Adipocyte (in vitro differentiated cells): ENCODE data around the gene NAPEPLD.

Source experiments
- DNase-seq: peaks from one replicate; pipeline ENCODE4 v3.0.0-alpha.2; 2015; ENCODE audit warnings: low read depth
- H3K27me3 ChIP-seq: replicated peaks from 2 replicates; pipeline ENCODE4 v1.7.0; 2013; ENCODE audit warnings: mild to moderate bottlenecking, low read length, moderate library complexity; ENCODE audit not compliant: control insufficient read depth, insufficient read depth
- H3K36me3 ChIP-seq: 2 replicates; pipeline ENCODE4 v1.7.0; 2013; ENCODE audit warnings: low read length, mild to moderate bottlenecking, moderate library complexity; ENCODE audit not compliant: control insufficient read depth, insufficient read depth, severe bottlenecking
- H3K4me1 ChIP-seq: 2 replicates; pipeline ENCODE4 v1.7.0; 2013; ENCODE audit warnings: mild to moderate bottlenecking, low read length, moderate library complexity; ENCODE audit not compliant: control insufficient read depth, insufficient read depth
- H3K4me3 ChIP-seq: 2 replicates; pipeline ENCODE4 v1.7.0; 2013; ENCODE audit warnings: mild to moderate bottlenecking, low read length, moderate library complexity
- H3K9ac ChIP-seq: 2 replicates; pipeline ENCODE4 v1.7.0; 2013; ENCODE audit warnings: mild to moderate bottlenecking, low read length, moderate library complexity
- H3K9me3 ChIP-seq: 2 replicates; pipeline ENCODE4 v1.7.0; 2013; ENCODE audit warnings: mild to moderate bottlenecking, low read length, moderate library complexity; ENCODE audit not compliant: control insufficient read depth

Gene NAPEPLD

DNA sequence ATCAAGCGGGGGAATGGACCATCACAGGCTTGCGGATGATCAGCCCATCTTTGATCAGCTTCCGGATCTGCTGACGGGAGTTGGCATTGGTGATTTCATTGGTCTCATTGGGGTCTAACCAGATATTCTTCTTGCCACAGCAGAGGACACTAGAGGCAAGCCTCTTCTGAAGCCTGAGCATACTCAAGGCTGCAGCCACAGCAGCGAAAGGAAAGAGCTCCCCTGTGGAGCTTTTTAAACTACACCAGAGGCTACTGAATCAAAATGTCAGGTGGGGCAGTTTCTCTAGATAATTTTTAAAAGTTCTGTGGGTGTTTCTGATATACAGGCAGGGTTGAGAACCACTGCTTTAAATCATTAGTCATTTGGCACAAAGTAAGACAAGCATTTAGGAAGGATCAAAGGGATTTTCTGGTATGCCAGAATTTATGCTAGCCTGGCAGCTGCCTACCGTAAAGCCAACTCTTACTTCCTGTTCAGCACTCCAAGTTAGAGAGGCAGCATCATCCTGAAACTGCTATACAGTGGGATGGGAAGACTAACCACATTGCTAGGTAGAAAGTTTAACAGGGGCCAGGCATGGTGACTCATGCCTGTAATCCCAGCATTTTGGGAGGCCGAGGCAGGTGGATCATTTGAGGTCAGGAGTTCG lies 7.0 kb downstream of the NAPEPLD start:
- Histone ChIP-seq H3K4me1 (peaks cover 4% of the 10 kb centered on the region), H3K4me3 (no peak overlapping the region), H3K27me3 (no peaks in the 10 kb centered on the region), H3K9me3 (no peaks in the 10 kb centered on the region), H3K9ac (no peak overlapping the region), H3K36me3 (peaks cover 4% of the 10 kb centered on the region)
- DNase-seq = no peak

DNA sequence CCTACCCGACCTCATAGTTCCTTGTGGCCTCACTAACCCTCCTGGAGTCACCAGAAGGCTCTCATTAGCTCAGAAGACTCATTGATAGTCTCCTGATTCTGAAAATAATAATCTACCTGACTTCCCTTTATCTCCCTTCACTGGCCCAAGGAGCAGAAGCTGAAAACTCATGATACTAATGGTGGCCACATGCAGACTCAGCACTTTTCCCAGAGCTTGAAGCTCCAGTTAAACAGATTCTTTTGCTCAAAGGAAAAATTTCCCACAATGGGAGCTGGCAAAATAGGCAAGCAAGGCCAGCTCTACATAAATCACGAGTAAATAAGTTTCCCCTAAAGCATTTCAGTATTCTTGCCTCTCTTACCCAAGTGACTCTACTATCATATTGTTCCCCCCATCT lies 8.2 kb downstream of the NAPEPLD start:
- no peaks in the 10 kb centered on the region for H3K27me3 ChIP-seq
- H3K4me3 ChIP-seq = no peak overlapping the region
- peaks cover 4% of the 10 kb centered on the region for H3K36me3 ChIP-seq
- no peaks in the 10 kb centered on the region for H3K9me3 ChIP-seq
- H3K9ac ChIP-seq = no peak overlapping the region
- DNase-seq = no peak
- no peaks in the 10 kb centered on the region for H3K4me1 ChIP-seq

DNA sequence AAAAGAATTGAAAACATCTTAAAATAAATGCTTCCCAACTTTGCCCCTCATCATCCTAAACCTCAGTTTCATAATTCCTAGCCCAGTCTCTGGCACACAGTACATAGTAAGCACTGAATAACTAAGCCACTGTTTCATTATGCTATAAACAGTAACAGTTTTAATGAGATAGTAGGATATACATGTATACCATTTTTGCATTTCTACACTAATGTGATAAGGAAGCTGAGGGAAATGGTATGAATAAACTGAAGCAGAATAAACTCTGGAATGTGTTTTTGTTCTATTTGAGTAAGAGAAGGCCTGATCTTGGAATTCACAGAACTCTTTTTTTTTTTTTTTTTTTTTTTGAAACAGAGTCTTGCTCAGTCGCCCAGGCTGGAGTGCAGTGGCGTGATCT lies 8.8 kb downstream of the NAPEPLD start:
- Histone ChIP-seq H3K36me3 (peaks cover 4% of the 10 kb centered on the region), H3K4me3 (no peak overlapping the region), H3K27me3 (no peaks in the 10 kb centered on the region), H3K9ac (no peak overlapping the region), H3K4me1 (peaks cover 5% of the 10 kb centered on the region), H3K9me3 (no peaks in the 10 kb centered on the region)
- DNase-seq = no peak

DNA sequence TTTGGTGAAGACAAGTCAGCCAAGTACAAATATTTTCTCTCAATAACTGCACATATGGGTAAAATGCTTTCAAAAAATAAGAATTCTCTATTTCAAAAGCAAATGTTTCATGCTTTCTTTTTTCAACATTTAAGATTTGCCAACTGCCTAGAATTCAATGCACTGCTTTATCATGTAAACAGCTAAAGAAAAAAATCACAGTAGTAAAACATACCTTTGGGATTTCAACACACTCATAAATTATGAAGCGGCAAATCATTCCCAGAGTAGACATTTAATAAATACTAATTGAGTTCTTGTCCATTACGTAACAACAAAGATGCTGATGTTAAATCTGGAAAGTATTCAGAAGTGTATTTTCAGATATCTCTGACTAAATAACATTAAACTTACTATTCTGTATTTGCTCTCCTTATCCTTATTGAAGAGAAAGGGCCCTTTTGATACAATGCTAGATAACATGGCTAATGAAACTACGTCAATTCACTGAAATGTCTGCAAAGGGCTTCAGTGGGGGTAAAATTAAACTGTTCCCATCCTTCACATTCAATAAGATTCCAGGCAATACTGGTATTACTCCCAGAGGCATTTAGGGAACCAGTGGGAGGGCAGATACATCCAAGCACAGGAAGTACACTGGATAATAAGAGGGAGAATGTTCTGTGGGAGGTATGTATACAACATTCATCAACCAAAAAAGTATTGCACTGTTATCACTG lies 13.9 kb downstream of the NAPEPLD start:
- Histone ChIP-seq H3K27me3 (no peaks in the 10 kb centered on the region), H3K4me1 (peaks cover 10% of the 10 kb centered on the region), H3K36me3 (no peaks in the 10 kb centered on the region), H3K9me3 (no peaks in the 10 kb centered on the region), H3K9ac (peak overlapping the region; percentile 2), H3K4me3 (peak overlapping the region; percentile 42)
- DNase-seq = peak; percentile 5

DNA sequence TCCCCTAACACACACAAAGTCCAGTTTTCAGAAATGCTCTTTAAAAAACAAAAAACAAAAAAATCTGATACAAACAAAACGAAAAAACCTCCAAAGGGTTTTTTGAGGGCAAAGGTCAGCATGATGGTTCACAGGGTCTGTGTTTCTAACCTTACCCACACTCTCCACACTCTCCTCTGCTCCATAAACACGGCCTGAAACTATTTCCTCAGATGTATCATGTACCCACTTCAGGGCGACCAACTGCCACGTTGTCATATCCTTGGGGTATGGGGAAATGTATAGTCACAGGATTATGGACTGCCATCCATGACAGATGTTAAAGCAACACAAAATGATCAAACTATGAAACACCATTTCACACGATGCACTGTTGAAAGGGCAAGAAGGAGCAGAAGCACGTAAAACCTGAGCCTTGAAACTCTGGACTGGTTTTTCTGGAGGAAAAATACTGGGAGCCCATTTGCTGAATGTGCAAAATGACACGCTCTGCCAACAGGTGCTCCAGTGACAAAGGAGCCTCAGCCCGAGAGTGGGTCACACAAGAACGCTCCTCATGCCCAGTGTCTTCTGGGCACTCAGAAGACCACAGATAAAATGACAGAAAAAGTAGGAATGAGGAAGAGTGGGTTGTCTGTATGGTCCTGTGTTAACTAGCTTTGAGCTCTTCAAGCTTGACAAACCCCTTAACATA lies 15.8 kb downstream of the NAPEPLD start:
- Histone ChIP-seq H3K27me3 (no peaks in the 10 kb centered on the region), H3K4me1 (peaks cover 10% of the 10 kb centered on the region), H3K36me3 (peaks cover 4% of the 10 kb centered on the region), H3K4me3 (no peak overlapping the region), H3K9ac (no peak overlapping the region), H3K9me3 (no peaks in the 10 kb centered on the region)
- DNase-seq = no peak

DNA sequence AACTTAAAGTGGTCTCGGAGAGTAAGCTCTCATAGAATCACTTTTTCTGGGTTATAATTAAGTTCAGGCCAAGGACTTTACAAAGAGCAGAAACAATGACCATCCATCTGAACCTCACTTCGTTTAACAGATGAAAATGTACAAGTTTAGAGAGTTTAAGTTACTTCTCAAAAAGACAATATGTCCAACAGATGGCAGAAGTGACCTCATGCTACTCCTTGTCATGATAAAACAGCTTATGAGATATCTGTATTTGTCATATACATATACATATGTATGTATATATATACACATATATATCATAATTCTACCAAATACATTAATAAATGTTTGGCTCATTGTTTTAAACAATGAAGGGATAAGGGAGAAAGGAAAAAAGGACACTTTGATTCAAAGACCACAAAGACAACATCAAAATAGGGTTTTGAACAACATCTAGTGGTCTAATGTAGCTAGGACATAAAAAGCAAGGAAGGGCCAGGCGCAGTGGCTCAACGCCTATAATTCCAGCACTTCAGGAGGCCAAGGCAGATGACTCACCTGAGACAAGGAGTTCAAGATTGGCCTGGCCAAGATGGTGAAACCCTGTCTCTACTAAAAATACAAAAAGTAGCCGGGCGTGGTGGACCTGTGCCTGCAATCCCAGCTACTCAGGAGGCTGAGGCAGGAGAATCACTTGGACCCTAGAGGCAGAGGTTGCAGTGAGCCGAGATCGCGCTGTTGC lies 17.8 kb downstream of the NAPEPLD start:
- Histone ChIP-seq H3K36me3 (peaks cover 16% of the 10 kb centered on the region), H3K4me3 (no peak overlapping the region), H3K27me3 (no peaks in the 10 kb centered on the region), H3K4me1 (peaks cover 10% of the 10 kb centered on the region), H3K9ac (no peak overlapping the region), H3K9me3 (no peaks in the 10 kb centered on the region)
- no peak for DNase-seq

DNA sequence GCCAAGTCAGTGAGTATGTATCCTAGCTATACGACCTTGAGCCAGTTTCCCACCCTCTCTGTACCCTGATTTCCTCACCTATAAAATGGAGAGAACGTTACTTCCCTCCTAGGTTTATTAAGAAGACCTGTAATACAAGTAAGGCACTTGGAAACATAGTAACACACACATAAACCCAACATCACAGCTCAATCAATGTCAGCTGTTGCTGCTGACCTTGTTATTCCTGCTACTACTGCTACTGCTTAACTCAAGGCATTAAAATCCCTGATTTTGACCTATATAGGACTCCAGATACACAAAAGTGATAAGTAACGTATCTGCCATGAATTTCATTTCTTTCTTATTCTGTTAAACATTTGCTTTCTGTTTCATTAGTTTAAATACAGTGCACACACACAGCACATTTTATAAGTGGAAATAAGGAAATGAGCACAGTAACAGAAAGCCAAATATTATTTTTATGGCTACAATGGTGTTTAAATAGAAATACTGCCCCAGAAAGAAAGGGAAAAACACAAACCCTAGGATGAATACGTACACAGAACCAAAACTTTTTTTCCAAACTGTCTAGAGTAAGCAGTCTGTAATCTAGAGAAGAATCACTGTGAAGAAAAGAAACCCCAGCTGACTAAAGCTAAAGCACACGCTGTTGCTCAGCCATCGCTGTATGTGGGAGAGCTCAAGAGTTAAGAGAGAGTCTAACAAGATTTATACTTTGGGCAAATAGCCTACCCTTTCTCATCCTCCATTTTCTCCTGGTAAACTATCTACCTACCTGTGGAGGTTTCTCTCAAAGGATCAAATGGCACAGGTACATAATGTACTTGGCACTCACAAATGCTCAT lies 19.0 kb downstream of the NAPEPLD start:
- H3K27me3 ChIP-seq = no peaks in the 10 kb centered on the region
- H3K9me3 ChIP-seq = no peaks in the 10 kb centered on the region
- peaks cover 16% of the 10 kb centered on the region for H3K36me3 ChIP-seq
- no peak overlapping the region for H3K4me3 ChIP-seq
- peaks cover 4% of the 10 kb centered on the region for H3K4me1 ChIP-seq
- H3K9ac ChIP-seq = no peak overlapping the region
- no peak for DNase-seq

DNA sequence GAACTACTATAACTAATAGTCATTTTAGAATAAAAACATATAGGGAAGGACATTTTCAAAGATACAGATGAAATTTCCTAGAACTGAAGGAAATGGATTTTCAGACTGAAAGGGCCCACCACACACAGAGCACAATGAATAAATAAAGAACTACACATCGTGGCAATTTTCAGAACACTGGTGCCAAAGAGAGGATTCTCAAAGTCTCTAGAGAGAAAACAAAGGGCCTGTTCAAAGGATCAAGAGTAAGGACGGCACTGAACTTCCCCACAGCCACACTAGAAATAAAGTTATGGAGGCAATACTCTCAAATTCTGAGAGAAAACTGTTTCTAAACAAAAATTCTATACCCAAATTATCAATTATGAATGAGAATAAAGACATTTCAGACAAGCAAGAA lies 21.9 kb downstream of the NAPEPLD start:
- Histone ChIP-seq H3K9me3 (no peaks in the 10 kb centered on the region), H3K9ac (no peak overlapping the region), H3K27me3 (no peaks in the 10 kb centered on the region), H3K4me1 (no peaks in the 10 kb centered on the region), H3K4me3 (no peak overlapping the region), H3K36me3 (peaks cover 23% of the 10 kb centered on the region)
- no peak for DNase-seq

DNA sequence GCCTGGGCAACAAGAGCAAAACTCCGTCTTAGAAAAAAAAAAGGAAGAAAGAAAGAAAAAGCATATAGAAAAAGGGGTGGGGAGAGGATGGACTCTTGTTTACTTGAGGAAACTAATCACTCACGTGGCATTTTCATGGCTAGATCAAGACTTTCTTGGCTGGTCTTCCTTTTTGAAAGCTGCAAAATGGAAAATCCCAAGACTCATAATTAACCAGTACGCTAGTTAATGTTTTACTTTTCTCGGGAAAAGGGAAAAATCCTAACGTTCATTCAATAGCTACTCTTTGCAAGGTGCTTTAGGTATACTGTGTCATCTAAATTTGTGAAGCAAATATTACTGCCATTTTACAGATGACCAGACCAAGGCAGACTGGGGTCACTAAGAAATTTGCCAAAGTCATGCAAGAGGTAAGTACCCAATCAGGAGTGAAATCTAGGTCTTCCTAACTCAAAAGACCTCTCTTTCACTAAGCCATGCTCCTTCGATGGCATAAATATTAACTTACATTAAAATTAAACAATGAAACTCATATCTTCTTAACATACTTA lies 24.4 kb downstream of the NAPEPLD start:
- H3K36me3 ChIP-seq = peaks cover 28% of the 10 kb centered on the region
- H3K9ac ChIP-seq = no peak overlapping the region
- DNase-seq = no peak

DNA sequence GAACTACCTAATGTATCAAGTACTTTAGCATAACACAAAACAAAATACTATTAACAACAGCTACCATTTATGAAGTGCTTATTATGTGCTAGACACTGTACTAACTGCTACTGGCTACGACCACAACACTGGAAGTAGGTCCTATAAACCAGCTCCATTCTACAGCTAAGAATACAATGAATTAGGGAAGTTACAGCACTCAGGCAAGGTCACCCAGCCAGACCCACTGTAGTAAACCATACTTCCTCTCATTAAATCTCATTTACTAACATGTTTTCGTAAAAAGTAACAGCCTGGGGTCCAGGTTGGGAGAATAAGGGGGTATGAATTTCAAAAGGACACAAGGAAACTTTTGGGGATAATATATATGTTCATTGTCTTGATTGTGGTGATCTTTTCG lies 25.4 kb downstream of the NAPEPLD start:
- H3K4me1 ChIP-seq = no peaks in the 10 kb centered on the region

More for the DNA sequence above, 24.4 kb downstream of the NAPEPLD start:
- Histone ChIP-seq H3K9me3 (no peaks in the 10 kb centered on the region), H3K4me3 (no peak overlapping the region), H3K4me1 (no peaks in the 10 kb centered on the region), H3K27me3 (no peaks in the 10 kb centered on the region)

More for the DNA sequence above, 25.4 kb downstream of the NAPEPLD start:
- no peak for DNase-seq
- Histone ChIP-seq H3K9ac (no peak overlapping the region), H3K4me3 (no peak overlapping the region), H3K9me3 (no peaks in the 10 kb centered on the region), H3K27me3 (no peaks in the 10 kb centered on the region), H3K36me3 (peaks cover 28% of the 10 kb centered on the region)
